Breast epithelium (tissue), 4 donors: Measurements from ENCODE around the gene TMEM250. TPM values are rescaled to one million over a fixed set of nuclear protein-coding genes. Genes with fewer than 3 reads are reported as not detected.

Source experiments
- DNase-seq, 2 donors: peaks; one replicate each; pipeline ENCODE4 v3.0.0-alpha.2; 2019; ENCODE audit warnings: low spot score in 2 of 2
- H3K27ac ChIP-seq, 2 donors: fragments of 200-600 bp; sonication (generic) in 1 of 2; one replicate each; pipeline ENCODE4 v1.5.1; 2016 to 2019; ENCODE audit warnings: mild to moderate bottlenecking in 1 of 2
- H3K27me3 ChIP-seq, 2 donors: fragments of 200-600 bp; sonication (generic) in 1 of 2; one replicate each; pipeline versions ENCODE4 v1.5.1 to v1.6.0; 2017 to 2019; ENCODE audit warnings: control low read depth in 1 of 2, mild to moderate bottlenecking in 1 of 2
- H3K36me3 ChIP-seq: fragments of 200-600 bp; one replicate; pipeline ENCODE4 v1.5.1; 2019
- H3K4me1 ChIP-seq, 2 donors: fragments of 200-600 bp; sonication (generic); one replicate each; pipeline ENCODE4 v1.5.1; 2016 to 2019; ENCODE audit warnings: control low read depth in 1 of 2
- H3K4me3 ChIP-seq, 3 donors: fragments of 200-600 bp; sonication (generic); 1 replicate in 2 of 3; 2 replicates in 1 of 3; pipeline ENCODE4 v1.5.1; 2016 to 2019; ENCODE audit warnings: mild to moderate bottlenecking in 3 of 3, moderate library complexity in 2 of 3
- H3K9me3 ChIP-seq, 2 donors: fragments of 200-600 bp; sonication (generic) in 1 of 2; one replicate each; pipeline ENCODE4 v1.5.1; 2016 to 2019; ENCODE audit warnings: control low read depth in 1 of 2
- CTCF ChIP-seq, 3 donors: fragments of 450-650 bp; IDR thresholded peaks; one replicate each; pipeline ENCODE4 v1.5.1; 2016 to 2017; ENCODE audit warnings: antibody characterized with exemption in 3 of 3, mild to moderate bottlenecking in 3 of 3, moderate library complexity in 3 of 3
- POLR2A ChIP-seq: fragments of 450-650 bp; IDR thresholded peaks from one replicate; pipeline ENCODE4 v1.6.1; 2016; ENCODE audit warnings: antibody characterized with exemption, mild to moderate bottlenecking, moderate library complexity
- POLR2AphosphoS5 ChIP-seq, 3 donors: sonication (generic); formaldehyde crosslinking; IDR thresholded peaks; one replicate each; pipeline ENCODE4 v1.6.1; 2017; ENCODE audit warnings: antibody characterized with exemption in 3 of 3
- intact Hi-C: fragments of 100-400 bp; cut with DNase I; formaldehyde crosslinking; loops from one replicate; pipeline ENCODE4 v1.15.1; 2023; ENCODE audit warnings: low total_unique reads
- total RNA-seq, 3 donors: library from RNA; depleted of rRNA; stranded (reverse); fragments of >200 nt; gene quantifications; one replicate each; pipeline ENCODE4 v1.1.0, GENCODE V29; 2016

Gene TMEM250
- total RNA-seq, 3 donors from 2014 or later, result 24.9 to 29.5 (median 26.1) TPM

DNA sequence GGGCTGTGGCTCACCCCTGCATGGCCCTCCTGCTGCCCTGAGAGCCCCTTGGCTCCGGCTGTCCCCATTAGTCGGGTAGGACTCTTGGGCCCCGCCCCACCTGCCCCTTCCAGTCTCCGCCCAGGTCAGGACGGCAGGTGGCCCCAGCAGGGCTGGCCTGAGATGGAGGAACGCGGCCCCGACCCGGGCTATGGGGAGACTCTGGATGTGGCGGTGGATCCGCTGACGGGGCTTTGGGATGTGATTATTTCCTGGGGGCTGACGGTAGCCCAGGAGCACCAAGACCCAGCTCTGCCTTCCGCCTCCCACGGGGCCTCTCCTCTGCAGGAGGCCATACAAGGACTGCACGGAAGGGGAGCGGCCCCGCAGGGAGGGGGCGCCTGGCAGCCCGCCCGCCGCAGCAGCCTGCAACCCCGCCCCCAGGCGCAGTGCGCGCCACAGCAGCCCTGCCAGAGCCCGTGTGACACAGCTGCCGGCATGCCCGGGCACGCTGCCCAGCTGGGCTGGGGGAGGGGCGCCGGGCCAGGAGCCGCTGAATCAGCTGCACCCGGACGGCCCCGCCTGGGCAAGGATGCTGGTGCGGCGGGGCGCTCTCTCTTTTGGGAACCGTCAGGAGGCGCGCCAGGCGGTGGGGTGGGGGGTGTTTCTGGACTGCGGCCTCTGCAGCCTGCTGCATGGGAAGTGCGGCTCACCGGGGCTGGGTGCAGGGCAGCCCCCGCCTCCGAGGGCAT, 9.2 kb downstream of the TMEM250 start:
- no peak for TF ChIP-seq CTCF (IDR thresholded peaks at IDR 0.05)
- no peak for TF ChIP-seq POLR2A
- TF ChIP-seq POLR2AphosphoS5 (IDR thresholded peaks at IDR 0.05), result peak; percentile 43 to 81 (median 75)
- Histone ChIP-seq H3K4me1 (peaks cover 4 to 9% of the 10 kb centered on the region in 2 donors), H3K27me3 (no peaks in the 10 kb centered on the region), H3K36me3 (no peaks in the 10 kb centered on the region), H3K27ac (peak overlapping the region; percentile 45 to 84), H3K4me3 (peak overlapping the region; percentile 5 to 65 (median 42)), H3K9me3 (no peaks in the 10 kb centered on the region)
- intact Hi-C loops, result loop anchor here (10.0 kb wide), 1 partner anchor 115 kb away; no protein-coding TSS in a partner anchor
- DNase-seq, result peak; percentile 85 to 92

DNA sequence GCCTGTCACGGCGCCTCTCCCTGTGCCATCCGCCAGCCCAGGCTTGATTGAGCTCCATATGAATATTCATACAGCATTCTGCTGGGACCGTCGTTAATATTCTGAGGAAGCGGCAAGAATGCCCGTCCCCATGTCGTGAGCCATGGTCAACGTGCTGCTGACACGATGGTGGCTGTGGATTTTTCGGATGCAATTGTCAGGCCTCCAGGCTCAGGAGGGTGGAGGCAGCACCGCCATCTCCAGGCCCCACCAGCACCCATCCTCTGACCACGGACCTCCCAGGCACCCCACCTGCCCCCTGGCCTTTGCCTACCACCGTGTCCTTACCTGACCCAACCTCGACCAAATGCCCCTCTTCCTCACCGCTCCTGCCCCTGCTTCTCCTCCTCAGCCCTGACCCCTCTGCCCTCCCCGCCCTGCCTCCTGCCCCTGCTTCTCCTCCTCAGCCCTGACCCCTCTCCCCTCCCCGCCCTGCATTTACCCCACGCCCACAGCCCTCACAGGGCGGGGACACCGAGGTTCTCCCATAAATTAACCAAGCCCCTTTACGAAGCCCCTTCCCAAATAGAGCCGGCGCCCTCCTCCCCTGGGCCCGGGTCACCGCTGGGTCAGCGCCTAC, 9.9 kb downstream of the TMEM250 start:
- no peaks in the 10 kb centered on the region for H3K36me3 ChIP-seq
- no peaks in the 10 kb centered on the region for H3K27me3 ChIP-seq
- DNase-seq, result no peak
- peak overlapping the region; percentile 45 to 84 for H3K27ac ChIP-seq
- H3K4me1 ChIP-seq, result peaks cover 4 to 9% of the 10 kb centered on the region in 2 donors
- no peak for TF ChIP-seq POLR2AphosphoS5 (IDR thresholded peaks at IDR 0.05)
- peak overlapping the region in 2 of 3 donors; percentile 42 to 65 for H3K4me3 ChIP-seq
- intact Hi-C loops, result no loop called here
- no peaks in the 10 kb centered on the region for H3K9me3 ChIP-seq

GRCh38 chr9:136107953-136108647, 10.6 kb downstream of the TMEM250 start:
- Histone ChIP-seq H3K27ac (peak overlapping the region in 1 of 2 donors; percentile 25), H3K9me3 (no peaks in the 10 kb centered on the region), H3K27me3 (peaks cover 2 to 5% of the 10 kb centered on the region in 2 donors), H3K4me3 (no peak overlapping the region), H3K36me3 (no peaks in the 10 kb centered on the region), H3K4me1 (peaks cover 4 to 9% of the 10 kb centered on the region in 2 donors)
- DNase-seq, result no peak
- TF ChIP-seq POLR2AphosphoS5 (IDR thresholded peaks at IDR 0.05) (no peak), CTCF (IDR thresholded peaks at IDR 0.05) (no peak), POLR2A (no peak)
- intact Hi-C loops, result no loop called here

DNA sequence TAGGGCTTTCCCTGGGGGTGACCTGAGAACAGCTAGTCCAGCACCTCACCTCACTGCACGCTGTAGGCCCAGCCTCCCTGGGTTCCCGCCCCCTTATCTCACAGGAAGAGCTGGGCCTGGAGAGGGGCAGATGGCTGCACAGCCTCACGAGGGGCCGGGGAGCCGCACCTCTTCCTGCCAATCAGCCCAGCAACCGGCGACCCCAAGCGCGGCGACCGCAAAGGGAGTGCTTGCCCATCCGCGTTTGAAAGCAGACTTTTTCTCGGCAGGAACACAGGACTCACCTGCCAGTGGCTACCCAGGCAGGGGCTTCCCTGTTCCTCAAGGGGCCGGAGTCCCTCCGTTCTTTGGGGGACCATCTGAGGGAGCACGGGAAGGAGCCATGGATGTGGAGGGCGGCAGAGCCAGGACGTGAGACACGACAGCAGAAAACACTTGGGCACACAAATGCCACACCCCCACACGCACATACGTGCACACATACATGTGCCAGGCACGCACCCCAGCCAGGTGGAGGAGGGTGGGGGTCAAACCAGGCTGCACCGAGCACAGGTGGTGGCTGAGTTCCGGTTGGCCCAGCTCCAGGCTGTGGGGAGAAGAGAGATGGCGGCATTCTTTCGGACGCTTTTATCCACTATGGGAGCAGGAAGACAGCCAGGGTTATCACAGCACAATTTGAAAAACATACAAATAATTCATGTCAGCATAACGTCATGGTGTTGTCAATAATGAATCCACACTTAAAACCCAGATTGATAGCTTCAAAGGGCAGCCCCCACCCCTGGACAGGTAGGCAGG, 11.3 kb downstream of the TMEM250 start:
- Histone ChIP-seq H3K4me1 (peaks cover 4 to 9% of the 10 kb centered on the region in 2 donors), H3K36me3 (no peaks in the 10 kb centered on the region), H3K4me3 (no peak overlapping the region), H3K27ac (peak overlapping the region in 1 of 2 donors; percentile 25), H3K9me3 (no peaks in the 10 kb centered on the region), H3K27me3 (peaks cover 2 to 6% of the 10 kb centered on the region in 2 donors)
- TF ChIP-seq POLR2A (no peak), CTCF (IDR thresholded peaks at IDR 0.05) (no peak), POLR2AphosphoS5 (IDR thresholded peaks at IDR 0.05) (no peak)
- intact Hi-C loops, result no loop called here
- DNase-seq, result no peak

DNA sequence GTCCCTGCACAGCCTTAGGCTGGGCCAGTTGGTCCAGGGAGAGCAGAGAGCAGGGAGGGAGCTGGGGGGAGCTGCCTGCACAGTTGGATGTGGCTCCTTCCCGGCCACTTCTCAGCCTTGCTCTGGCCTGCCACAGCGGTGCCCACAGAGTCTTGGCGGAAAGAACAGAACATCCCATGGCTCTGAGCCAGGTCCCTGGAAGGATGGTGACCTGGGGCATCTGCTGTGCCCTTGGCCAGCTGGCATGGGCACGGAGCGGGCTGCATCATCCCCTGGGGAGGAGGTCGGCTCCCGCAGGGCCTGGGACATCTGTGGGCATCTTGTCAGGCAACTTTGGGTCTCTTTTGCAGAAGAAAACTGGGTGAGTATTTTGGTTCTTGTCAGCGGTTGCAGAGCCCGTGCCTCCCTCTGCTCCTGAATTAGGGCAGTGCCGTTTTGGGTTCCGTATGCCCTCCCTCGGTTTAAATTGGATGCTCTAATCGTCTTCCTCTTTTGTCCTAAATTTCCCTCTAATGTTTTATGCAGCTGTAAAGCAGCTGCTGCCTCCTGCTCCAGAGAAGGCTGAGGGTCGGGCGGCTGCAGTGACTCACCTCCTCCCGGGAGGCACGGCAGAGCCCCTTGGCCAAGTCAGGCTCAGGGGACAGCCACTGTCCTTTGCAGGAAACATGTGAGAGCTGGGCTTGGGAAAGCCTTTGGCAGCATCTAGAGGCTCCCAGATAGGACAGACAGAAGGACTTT, 13.1 kb downstream of the TMEM250 start:
- TF ChIP-seq POLR2AphosphoS5 (IDR thresholded peaks at IDR 0.05) (no peak), CTCF (IDR thresholded peaks at IDR 0.05) (no peak), POLR2A (no peak)
- no peaks in the 10 kb centered on the region for H3K9me3 ChIP-seq
- H3K36me3 ChIP-seq, result no peaks in the 10 kb centered on the region
- intact Hi-C loops, result no loop called here
- peaks cover 4 to 9% of the 10 kb centered on the region in 2 donors for H3K4me1 ChIP-seq
- peaks cover 2 to 9% of the 10 kb centered on the region in 2 donors for H3K27me3 ChIP-seq
- no peak overlapping the region for H3K4me3 ChIP-seq
- H3K27ac ChIP-seq, result peak overlapping the region in 1 of 2 donors; percentile 71
- DNase-seq, result no peak
